Skin epidermis (tissue), 12 donors: ENCODE measurements around the gene INPP5K.
"Not testable (repeated sequence)": the region's sequence is repeated elsewhere in the genome, so short reads cannot be mapped to it uniquely, and the experiment has no call there.

ENCODE experiments used
- H3K27ac ChIP-seq, 21 experiments: fragments of 200-600 bp; sonication (generic) in 11 of 21; one replicate each; pipeline ENCODE4 v1.5.0; 2020; ENCODE audit warnings: mild to moderate bottlenecking in 3 of 21, inconsistent platforms in 2 of 21, moderate library complexity in 2 of 21
- H3K4me3 ChIP-seq, 7 experiments: fragments of 200-600 bp; sonication (generic) in 2 of 7; one replicate each; pipeline ENCODE4 v1.5.0; 2020; ENCODE audit warnings: inconsistent platforms in 2 of 7, mild to moderate bottlenecking in 2 of 7, moderate library complexity in 1 of 7

The INPP5K gene

DNA sequence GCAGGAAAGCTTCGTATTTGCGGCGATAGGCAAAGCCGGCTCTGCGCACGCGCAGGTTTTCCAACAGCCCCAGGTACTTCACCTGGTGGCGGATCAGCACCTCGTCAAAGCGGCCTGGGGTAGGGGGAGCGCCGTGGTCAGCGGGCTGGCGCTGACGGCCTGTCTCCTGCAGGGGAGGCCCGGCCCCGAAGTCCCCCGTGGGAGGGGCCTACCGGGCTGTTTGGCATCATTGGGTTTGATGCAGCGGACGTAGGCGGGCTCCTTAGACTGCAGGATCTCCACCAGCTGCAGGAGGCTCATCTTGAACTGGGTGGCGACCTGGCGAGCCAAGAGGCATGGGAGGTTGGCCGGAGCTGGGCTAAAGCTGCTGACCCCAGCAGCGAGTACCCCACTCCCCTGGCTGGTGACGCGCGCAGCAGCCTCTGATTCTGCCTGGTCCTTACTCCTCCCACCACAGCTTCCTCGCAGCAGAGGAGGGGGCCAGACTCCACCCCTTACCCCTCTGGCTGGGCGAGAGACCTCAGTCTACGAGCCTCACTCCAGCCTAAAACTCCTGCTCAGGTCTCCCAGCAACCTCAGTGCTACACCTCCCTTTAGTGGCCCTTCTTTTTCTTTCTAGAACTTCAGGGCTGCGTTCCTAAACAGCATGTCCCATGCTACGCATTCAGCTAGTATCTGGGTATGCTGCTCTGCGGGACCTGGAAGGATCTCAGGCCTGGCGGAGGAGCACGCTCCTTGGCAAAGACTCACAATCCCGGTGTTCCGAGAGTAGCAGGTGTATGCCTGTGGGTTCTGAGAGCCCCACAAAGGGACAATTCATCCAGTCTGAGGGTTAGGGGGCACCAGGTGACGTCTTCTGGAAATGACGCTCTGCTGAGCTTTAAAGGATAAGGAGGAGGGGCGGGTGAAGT, 44.2 kb downstream of the INPP5K start:
- Histone ChIP-seq H3K27ac (no peak overlapping the region), H3K4me3 (no peak overlapping the region)

DNA sequence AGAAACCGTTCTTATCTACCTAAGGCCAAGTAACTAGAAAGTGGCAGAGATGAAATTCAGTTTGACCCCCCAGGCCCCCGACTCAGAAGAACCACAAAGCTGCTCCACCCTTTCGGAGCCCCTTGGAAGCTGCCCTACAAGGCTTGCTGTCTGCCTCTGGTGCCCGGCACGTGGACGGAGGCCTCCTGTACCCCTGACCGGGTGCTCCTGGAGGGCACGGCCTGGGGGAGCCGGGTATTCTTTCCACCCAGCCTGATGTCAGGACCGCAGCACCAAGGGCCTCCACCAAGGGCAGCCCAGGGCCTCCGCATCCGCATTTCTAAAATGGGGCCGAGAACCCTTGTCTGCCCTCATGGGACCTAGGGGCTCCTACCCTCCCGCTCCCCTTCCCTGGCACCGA, 44.9 kb downstream of the INPP5K start:
- Histone ChIP-seq H3K27ac (no peak overlapping the region), H3K4me3 (no peak overlapping the region)

DNA sequence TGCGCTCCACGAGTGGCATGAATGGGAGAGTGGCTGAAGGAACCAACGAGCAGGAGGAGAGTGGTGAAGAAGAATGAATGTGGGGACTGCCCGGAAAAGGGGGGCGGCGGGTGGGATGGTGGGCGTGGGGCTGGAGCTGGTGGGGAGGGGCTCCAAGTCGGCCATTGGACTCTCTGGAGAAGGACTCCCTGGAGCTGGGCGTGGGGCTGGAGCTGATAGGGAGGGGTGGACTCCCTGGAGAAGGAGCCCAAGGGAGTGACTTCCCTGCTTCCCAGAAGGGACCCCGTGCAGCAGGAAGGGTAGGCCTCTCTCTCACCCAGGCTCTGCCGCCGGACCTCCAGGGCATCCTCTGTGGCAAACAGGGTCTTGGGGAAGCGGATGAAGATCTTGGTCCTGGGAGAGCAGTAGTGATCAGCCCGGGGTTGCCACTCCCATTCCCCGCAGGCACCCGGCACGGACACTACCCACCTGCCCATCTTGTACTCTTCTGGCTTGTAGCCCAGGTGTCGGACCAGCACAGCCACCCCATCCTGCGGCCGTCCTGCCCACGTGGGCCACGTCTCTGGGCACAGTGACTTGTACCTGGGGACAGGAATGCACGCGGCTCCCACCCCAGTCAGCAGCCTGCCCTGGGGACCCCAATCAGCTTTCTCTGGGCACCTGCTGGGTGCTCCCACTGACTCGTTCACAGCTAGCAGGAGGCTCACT, 45.5 kb downstream of the INPP5K start:
- no peak overlapping the region for H3K27ac ChIP-seq
- no peak overlapping the region for H3K4me3 ChIP-seq

DNA sequence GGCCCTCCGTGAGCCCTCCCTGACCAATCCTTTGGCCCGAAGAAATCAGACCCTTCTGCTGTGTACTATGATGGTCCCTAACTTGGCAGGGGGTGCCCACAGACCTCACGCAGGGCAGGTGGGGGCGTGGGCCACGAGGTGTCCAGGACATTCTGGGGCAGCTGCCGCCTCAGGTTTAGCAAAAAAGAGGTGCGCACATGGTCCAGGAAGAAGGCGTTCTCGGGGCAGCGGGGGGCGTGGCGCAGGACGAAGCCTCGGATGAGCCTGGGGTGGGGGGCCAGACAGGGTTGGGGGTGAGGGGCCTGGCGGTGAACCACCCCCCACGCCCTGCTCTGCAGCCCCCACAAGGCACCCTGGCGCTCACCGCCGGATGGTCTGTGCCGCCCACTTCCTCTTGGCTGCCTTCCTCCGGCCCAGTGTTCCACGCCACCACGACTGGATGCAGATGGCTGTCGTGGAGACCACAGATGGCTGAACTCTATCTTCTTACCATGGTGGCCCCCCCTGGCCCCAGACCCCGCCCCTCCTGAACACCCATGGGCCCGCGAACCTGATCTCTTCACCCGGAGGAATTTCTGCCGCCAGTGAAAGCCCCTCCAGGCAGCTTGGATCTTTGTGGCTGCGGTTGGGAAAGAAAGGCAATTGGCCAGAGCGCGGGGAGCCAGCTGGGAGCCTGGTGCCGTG, 46.2 kb downstream of the INPP5K start:
- H3K27ac ChIP-seq: no peak overlapping the region

DNA sequence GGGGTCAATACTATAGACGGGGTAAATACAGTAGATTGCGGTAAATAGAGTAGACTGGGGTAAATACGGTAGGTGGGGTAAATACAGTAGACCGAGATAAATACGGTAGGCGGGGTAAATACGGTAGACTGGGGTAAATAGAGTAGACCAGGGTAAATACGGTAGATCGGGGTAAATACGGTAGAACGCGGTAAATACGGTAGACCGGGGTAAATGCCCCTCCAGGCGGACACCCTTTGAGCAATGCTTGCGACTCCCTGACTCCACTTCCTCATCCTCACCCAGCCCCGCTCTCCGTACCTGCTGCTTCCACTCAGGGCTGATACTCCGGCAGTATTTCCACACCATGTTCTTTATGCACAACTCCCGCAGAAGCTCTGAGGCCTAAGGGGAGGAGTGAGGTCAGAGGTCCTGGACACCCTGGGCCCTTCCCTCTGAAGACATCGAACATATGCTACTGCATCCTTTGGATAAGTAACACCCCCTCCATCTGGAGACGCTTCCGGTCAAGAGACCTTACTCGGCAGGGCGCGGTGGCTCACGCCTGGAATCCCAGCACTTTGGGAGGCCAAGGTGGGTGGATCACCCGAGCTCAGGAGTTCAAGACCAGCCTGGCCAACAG, 47.1 kb downstream of the INPP5K start:
- no peak overlapping the region for H3K4me3 ChIP-seq
- no peak overlapping the region for H3K27ac ChIP-seq

More for the DNA sequence above, 46.2 kb downstream of the INPP5K start:
- no peak overlapping the region for H3K4me3 ChIP-seq

DNA sequence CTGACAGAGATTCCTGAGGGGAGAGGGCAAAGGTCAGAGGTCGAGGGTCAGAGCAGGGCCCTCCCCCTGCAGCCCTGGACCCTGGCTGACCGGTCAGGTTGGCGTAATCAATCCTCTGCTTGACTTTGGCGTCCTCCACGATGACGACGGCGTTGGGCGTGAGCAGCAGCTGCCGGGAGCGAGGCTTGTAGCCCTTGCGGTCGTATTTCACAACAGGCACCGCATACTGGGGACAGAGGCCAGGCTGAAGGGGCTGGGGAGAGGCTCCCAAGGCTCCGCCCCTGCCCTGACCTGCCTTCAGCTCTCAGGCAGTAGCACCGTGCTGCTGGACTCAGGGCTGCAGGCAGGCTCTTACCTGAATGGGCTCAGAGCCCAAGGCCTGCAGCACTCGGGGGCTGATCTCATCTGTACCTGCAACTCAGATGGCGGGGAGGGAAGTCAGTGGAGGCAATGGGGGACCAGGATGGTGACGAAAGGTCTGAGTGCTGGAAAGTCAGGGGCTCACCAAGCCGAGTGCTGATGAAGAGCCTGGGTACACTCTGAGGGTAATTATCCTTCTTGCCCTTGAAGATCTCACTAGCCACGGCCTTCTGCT, 48.4 kb downstream of the INPP5K start:
- no peak overlapping the region for H3K27ac ChIP-seq
- H3K4me3 ChIP-seq: no peak overlapping the region

DNA sequence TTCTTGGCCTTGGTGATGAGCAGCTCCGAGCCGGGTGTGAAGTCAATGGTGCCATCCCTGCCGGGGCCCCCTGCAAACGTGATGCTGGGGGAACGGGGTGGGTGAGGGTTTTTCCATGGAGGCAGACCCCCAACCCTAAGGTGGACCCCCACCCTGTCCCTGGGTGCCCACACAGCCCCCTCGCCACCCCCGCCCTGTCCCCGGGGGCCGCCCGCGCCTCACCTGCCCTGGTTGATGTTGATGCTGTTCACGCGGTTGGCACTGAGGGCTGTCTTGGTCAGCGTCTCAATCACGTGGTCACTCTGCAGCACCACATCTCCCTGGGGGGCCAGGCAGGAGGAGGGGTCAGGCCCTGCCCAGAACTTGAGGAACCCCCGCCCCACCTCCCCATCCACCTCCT, 49.2 kb downstream of the INPP5K start:
- no peak overlapping the region for H3K4me3 ChIP-seq
- H3K27ac ChIP-seq: no peak overlapping the region

DNA sequence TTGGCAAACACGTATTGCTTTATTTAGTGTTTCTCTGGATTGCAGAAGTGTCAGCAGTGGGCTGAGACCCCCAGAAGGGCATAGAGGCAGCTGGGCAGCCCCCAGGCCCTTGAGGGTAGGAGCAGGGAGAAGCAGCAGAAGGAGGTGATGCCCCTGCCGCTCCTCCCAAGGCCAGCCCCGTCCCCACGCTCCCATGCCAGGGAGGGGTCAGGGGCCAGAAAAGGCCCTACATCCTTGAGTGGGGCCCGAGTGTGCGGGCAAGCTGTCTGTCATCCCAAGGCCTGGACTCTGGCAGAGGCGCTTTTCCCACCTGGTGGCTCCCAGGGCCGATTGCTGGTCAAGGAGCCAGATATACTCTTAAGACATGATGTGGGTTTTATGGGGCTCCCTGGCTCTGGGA, 52.2 kb downstream of the INPP5K start:
- H3K4me3 ChIP-seq: no peak overlapping the region

DNA sequence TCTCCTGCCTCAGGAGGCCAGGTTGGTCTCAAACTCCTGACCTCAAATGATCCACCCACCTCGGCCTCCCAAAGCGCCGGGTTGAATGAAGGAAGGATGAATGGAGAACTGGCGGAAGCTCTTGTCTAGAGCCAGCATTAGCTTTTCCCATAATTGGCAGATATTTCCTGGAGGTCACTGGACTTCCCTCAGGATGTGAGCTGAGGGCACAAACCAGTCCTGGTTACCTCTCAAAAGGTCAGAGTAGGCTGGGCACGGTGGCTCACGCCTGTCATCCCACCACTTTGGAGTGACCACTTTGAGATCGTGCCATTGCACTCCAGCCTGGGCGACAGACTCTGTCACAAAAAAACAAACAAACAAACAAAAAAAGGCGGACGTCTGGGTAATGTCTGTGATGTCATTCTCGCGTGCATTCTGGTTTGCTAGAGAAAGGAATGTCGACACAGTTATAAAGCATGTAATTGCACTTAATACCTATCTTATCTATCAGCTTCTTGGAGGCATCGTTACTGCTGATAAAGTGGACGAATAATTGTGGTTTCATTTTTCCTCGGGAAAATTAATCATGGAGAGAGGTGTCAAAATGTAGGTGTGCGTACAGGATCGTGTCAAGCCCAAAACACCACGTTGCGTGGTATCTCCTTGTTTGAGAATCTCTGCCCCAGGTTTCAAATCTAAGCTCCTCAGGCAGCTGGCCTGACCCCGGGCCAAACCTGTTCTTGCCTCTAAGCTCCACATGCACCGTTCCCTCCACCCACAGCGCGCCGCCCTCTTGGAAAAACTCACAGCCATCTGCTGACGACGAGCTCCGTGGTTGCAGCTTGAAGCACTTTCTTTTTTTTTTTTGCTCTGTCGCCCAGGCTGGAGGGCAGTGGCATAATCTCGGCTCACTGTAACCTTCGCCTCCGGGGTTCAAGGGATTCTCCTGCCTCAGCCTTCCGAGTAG, 54.0 kb downstream of the INPP5K start:
- H3K4me3 ChIP-seq: no peak overlapping the region
- peak overlapping the region in 7 of 21 experiments; percentile 1 to 65 (median 11) for H3K27ac ChIP-seq

More for the DNA sequence above, 52.2 kb downstream of the INPP5K start:
- H3K27ac ChIP-seq: no peak overlapping the region

DNA sequence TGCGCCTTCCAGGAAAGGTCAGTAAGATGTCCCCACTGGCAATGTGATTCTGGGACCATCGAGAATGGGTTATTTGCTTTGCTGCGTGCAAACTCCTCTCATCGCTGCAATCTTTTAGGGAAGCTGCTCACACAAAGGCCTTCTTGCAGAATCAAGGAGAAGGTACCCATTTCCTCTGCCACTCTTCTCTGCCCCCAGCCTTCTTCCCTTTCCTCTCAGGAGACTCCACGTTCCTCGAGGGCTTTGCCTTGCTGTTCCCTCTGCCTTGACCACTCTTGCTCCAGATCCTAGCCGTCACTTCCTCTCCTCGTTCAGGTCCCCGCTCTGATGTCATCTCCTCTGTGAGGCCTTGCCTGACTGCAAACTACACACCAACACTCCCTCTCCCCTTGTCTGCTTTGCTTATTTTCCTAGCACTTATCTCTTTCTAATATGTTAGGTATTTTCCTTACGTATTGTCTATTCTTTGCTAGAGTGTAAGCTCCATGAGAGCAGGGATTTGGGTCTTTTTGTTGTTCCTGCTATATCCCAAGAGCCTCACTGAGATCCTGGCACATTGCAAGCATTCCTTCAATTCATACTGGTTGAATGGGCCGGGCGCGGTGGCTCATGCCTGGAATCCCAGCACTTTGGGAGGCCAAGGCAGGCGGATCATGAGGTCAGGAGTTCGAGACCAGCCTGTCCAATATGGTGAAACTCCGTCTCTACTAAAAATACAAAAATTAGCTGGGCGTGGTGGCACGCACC, 55.0 kb downstream of the INPP5K start:
- H3K4me3 ChIP-seq: no peak overlapping the region
- no peak overlapping the region for H3K27ac ChIP-seq

DNA sequence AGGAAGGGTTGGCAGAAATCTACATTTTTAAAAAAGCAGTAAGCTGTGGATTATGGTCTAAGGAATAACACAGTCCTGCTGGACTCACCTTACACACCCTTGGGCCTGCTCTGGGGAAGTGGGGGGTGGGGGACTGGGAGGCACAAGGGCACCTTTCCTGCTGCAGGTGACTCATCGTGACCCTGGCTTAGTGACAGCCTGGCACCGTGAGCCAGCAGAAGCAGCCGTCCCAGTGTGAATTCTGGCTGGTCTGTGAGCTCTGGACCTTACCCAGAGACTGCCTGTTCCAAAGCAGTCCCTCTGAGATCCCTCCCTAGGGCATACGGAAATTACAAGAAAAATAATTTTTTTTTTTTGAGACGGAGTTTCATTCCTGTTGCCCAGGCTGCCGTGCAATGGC, 56.2 kb downstream of the INPP5K start:
- Histone ChIP-seq H3K4me3 (no peak overlapping the region), H3K27ac (peak overlapping the region in 5 of 21 experiments; percentile 4 to 47 (median 24))

DNA sequence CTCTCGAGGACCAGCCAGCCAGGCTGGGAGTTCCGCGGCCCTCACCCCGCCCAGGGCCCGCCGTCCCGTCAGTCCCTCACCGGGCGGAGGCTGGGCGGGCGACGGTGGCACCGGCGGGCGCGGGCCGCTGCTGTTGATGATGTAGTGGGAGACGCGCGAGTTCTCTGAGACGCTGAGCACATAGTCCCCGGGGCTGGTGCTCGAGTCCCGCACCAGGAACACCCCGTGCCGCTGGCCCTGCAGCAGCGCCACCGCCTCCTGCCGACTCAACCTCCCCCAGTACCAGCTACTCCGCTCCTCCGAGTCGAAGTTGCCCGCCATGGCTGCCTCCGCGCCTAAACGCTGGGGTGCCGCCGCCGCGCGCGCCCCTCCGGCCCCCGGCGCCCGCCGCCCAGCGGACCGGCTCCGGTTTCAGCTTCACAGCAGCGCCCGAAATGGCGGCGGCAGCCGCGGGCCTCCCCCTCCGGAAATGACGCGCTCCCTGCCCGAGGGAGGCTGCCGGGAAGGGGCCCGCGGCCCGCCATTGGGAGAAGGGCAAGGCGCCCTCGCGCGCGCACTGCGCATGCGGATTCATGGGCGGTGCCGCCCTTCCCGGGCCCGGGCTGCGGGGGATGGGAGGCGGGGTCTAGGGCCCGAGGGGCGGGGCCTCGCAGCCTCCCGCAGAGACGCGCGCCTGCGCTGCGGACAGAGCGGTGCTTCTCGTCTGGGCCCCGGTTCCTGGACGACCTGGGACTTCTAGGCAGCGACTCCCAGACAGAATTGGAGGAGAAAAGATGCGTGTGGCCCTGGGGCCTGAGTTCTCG, 60.4 kb downstream of the INPP5K start, which contains the start of gene CRK:
TSS of gene CRK (minus strand) at position 436 of the 803 bp plus-strand sequence. CDS start at position 321, 115 bp downstream.
- Histone ChIP-seq H3K27ac (peak within 1 kb of the TSS; percentile 82 to 99 (median 96)), H3K4me3 (peak within 1 kb of the TSS; percentile 67 to 100 (median 93))

DNA sequence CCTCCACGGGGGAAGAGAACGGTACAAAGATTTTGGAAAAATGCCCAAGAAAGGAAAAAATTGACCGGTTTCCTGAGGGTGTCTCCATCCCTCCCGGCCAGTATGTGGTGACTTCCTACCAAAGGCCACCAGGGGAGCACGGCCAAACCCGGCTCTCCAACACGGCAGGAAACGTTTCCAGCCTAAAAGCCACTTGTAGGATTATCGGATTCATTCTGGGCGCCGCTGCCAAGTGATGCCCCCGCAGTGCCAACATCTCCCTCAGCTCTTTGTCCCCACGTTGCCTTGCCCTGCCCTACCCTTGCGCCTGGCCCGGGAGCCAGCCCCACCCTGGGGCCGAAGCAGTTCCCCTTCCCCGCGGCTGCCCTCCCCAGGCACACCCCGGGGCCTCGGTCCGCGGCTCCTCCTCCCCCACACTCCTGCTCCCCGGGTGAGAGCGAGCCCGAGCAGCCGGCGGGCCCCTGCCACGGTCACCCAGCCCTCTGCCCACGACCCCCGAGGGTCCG, 61.1 kb downstream of the INPP5K start:
- Histone ChIP-seq H3K27ac (peak overlapping the region; percentile 82 to 99 (median 96)), H3K4me3 (peak overlapping the region; percentile 67 to 100 (median 93))

DNA sequence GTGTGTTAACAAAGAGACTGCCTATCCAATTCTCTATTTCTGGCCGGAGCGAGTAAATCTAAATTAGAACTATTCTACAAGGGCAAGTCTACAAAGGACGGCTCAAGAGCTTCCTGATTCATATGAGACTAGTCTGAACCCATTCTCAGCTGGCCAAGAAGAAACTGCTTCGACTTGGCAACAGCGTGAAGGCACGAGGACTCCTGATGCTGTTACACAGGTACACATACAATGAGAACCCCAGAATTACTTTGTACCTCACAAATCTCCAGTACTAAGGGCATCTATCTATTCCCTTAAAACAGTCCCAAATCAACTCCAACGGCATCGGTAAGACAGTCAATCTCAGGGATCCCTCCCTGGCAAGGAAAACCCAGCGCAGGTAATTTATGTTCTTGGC, 61.9 kb downstream of the INPP5K start:
- Histone ChIP-seq H3K27ac (peak overlapping the region in 16 of 21 experiments; percentile 82 to 99 (median 96)), H3K4me3 (peak overlapping the region; percentile 67 to 100 (median 93))

DNA sequence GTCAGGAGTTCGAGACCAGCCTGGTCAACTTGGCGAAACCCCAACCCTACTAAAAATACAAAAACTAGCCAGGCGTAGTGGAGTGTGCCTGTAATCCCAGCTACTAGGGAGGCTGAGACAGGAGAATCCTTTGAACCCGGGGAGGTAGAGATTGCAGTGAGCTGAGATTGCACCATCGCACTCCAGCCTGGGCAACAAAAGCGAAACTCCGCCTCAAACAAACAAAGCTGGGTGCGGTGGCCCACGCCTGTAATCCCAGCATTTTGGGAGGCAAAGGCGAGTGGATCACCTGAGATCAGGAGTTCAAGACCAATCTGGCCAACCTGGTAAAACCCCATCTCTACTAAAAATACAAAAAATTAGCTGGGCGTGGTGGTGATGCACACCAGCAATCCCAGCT, 62.7 kb downstream of the INPP5K start:
- not testable (repeated sequence) for H3K4me3 ChIP-seq, H3K27ac ChIP-seq

DNA sequence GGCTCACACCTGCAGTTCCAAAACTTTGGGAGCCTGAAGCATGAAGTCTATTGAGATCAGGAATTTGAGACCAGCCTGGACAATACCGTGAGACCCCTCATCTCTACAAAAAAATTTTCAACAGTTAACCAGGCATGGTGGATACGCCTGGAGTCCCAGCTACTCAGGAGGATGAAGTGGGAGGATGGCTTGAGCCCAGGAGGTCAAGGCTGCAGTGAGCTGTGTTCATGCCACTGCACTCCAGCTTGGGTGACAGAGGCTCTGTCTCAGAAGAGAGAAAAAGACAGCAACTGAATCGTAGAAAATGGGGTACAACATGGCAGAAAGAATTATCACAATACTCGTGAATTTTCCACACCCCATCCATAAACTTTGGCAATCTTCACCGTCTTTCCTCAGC, 63.6 kb downstream of the INPP5K start:
- H3K27ac ChIP-seq: peak overlapping the region in 1 of 21 experiments; percentile 28
- no peak overlapping the region for H3K4me3 ChIP-seq

DNA sequence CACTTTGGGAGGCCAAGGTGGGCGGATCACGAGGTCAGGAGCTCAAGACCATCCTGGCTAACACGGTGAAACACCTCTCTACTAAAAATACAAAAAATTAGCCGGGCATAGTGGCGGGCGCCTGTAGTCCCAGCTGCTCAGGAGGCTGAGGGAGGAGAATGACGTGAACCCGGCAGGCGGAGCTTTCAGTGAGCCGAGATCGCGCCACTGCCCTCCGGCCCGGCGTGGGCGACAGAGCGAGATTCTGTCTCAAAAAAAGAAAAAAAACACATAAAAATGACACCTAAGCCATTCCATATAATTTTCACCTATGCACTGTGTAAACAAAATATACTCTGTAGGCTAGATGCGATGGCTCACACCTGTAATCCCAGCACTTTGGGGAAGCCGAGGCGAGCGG, 66.2 kb downstream of the INPP5K start:
- H3K27ac ChIP-seq, H3K4me3 ChIP-seq: not testable (repeated sequence)
